Measurements from ENCODE around the gene FRS2. TPM values are rescaled to one million over a fixed set of nuclear protein-coding genes. Genes with fewer than 3 reads are reported as not detected.
A peak's percentile ranks its signal among the peaks of the same experiment; 100 is the strongest.

Gene FRS2
- total and polyA plus RNA-seq, 4 experiments from 2014 or later: 8.6 to 22.2 (median 15.3) TPM

GRCh38 chr12:69529021-69529420, 58.8 kb downstream of the FRS2 start:
- Mint-ChIP-seq H3K4me1 (peaks cover 19 to 49% (median 35%) of the 10 kb centered on the region in 4 donors), H3K27ac (peak overlapping the region in 3 of 7 donors; percentile 7 to 40 (median 13)), H3K9me3 (peaks cover 0 to under 1% (median 0%) of the 10 kb centered on the region in 8 donors), H3K27me3 (no peaks in the 10 kb centered on the region), H3K4me3 (no peak overlapping the region), H3K36me3 (peaks cover 13 to 19% of the 10 kb centered on the region in 2 donors)
- DNase-seq: no peak
- intact Hi-C loops (cut with micrococcal nuclease): no loop called here
- Histone ChIP-seq H3K4me1 (ENCODE audit: insufficient read depth, low read length) (peaks cover 8% of the 10 kb centered on the region), H3K27me3 (ENCODE audit: insufficient read depth, low read length) (no peaks in the 10 kb centered on the region), H3K27ac (ENCODE audit: low read depth, low read length) (no peak overlapping the region), H3K4me3 (ENCODE audit: low read length in 2 of 2) (no peak overlapping the region), H3K36me3 (ENCODE audit: insufficient read depth, low read length) (no peaks in the 10 kb centered on the region), H3K9me3 (ENCODE audit: control insufficient read depth in 1 of 2, low read length in 2 of 2) (no peaks in the 10 kb centered on the region)
- CTCF ChIA-PET (ENCODE audit: partially characterized antibody): no interaction called here
- POLR2A ChIA-PET (ENCODE audit: partially characterized antibody): no interaction called here

- H3K27me3 ChIP-seq (ENCODE audit: insufficient read depth, low read length): no peaks in the 10 kb centered on the region
- peaks cover 20 to 26% (median 24%) of the 10 kb centered on the region in 4 donors for H3K4me1 Mint-ChIP-seq
- H3K36me3 Mint-ChIP-seq: peaks cover 20 to 26% of the 10 kb centered on the region in 2 donors
- H3K36me3 ChIP-seq (ENCODE audit: insufficient read depth, low read length): no peaks in the 10 kb centered on the region
- ChIA-PET CTCF (ENCODE audit: partially characterized antibody) (no interaction called here), POLR2A (ENCODE audit: partially characterized antibody) (no interaction called here)
- H3K27ac ChIP-seq (ENCODE audit: low read depth, low read length): no peak overlapping the region
- no peaks in the 10 kb centered on the region for H3K9me3 Mint-ChIP-seq
- H3K27me3 Mint-ChIP-seq: no peaks in the 10 kb centered on the region
- H3K27ac Mint-ChIP-seq: peak overlapping the region in 1 of 7 donors; percentile 72
- H3K4me3 Mint-ChIP-seq: no peak overlapping the region
- DNase-seq: no peak
- intact Hi-C loops (cut with micrococcal nuclease): no loop called here
- no peaks in the 10 kb centered on the region for H3K9me3 ChIP-seq (ENCODE audit: control insufficient read depth in 1 of 2, low read length in 2 of 2)
- H3K4me3 ChIP-seq (ENCODE audit: low read length in 2 of 2): no peak overlapping the region
- peaks cover 10% of the 10 kb centered on the region for H3K4me1 ChIP-seq (ENCODE audit: insufficient read depth, low read length)
Observed at GRCh38 chr12:69533844-69534243, 63.7 kb downstream of the FRS2 start.

- Histone ChIP-seq H3K4me3 (ENCODE audit: low read length in 2 of 2) (no peak overlapping the region), H3K27me3 (ENCODE audit: insufficient read depth, low read length) (no peaks in the 10 kb centered on the region), H3K9me3 (ENCODE audit: control insufficient read depth in 1 of 2, low read length in 2 of 2) (no peaks in the 10 kb centered on the region), H3K4me1 (ENCODE audit: insufficient read depth, low read length) (peaks cover 10% of the 10 kb centered on the region), H3K36me3 (ENCODE audit: insufficient read depth, low read length) (no peaks in the 10 kb centered on the region), H3K27ac (ENCODE audit: low read depth, low read length) (no peak overlapping the region)
- Mint-ChIP-seq H3K27me3 (no peaks in the 10 kb centered on the region), H3K36me3 (peaks cover 20 to 26% of the 10 kb centered on the region in 2 donors), H3K4me1 (peaks cover 18 to 22% (median 21%) of the 10 kb centered on the region in 4 donors), H3K9me3 (no peaks in the 10 kb centered on the region), H3K4me3 (peak overlapping the region in 1 of 8 donors; percentile 1), H3K27ac (peak overlapping the region in 4 of 7 donors; percentile 9 to 62 (median 40))
- intact Hi-C loops (cut with micrococcal nuclease): no loop called here
- ChIA-PET POLR2A (ENCODE audit: partially characterized antibody) (no interaction called here), CTCF (ENCODE audit: partially characterized antibody) (no interaction called here)
- DNase-seq: no peak
Observed at GRCh38 chr12:69534389-69534822, 64.2 kb downstream of the FRS2 start.

GRCh38 chr12:69540987-69541386, 70.8 kb downstream of the FRS2 start:
- Histone ChIP-seq H3K4me3 (ENCODE audit: low read length in 2 of 2) (no peak overlapping the region), H3K36me3 (ENCODE audit: insufficient read depth, low read length) (no peaks in the 10 kb centered on the region), H3K27me3 (ENCODE audit: insufficient read depth, low read length) (no peaks in the 10 kb centered on the region), H3K9me3 (ENCODE audit: control insufficient read depth in 1 of 2, low read length in 2 of 2) (no peaks in the 10 kb centered on the region), H3K27ac (ENCODE audit: low read depth, low read length) (no peak overlapping the region), H3K4me1 (ENCODE audit: insufficient read depth, low read length) (no peaks in the 10 kb centered on the region)
- peak overlapping the region in 1 of 7 donors; percentile 75 for H3K27ac Mint-ChIP-seq
- no peak for DNase-seq
- peaks cover 0 to 6% (median 6%) of the 10 kb centered on the region in 4 donors for H3K4me1 Mint-ChIP-seq
- ChIA-PET CTCF (ENCODE audit: partially characterized antibody) (no interaction called here), POLR2A (ENCODE audit: partially characterized antibody) (no interaction called here)
- H3K4me3 Mint-ChIP-seq: no peak overlapping the region
- peaks cover 2 to 11% (median 6%) of the 10 kb centered on the region in 8 donors for H3K9me3 Mint-ChIP-seq
- intact Hi-C loops (cut with micrococcal nuclease): no loop called here
- no peaks in the 10 kb centered on the region for H3K27me3 Mint-ChIP-seq
- peaks cover 22 to 34% of the 10 kb centered on the region in 2 donors for H3K36me3 Mint-ChIP-seq

GRCh38 chr12:69544087-69544486, 73.9 kb downstream of the FRS2 start:
- CTCF ChIA-PET (ENCODE audit: partially characterized antibody): no interaction called here
- H3K4me1 Mint-ChIP-seq: peaks cover 0 to 9% (median 6%) of the 10 kb centered on the region in 4 donors
- no peak overlapping the region for H3K27ac Mint-ChIP-seq
- H3K27ac ChIP-seq (ENCODE audit: low read depth, low read length): no peak overlapping the region
- no peaks in the 10 kb centered on the region for H3K27me3 ChIP-seq (ENCODE audit: insufficient read depth, low read length)
- H3K9me3 ChIP-seq (ENCODE audit: control insufficient read depth in 1 of 2, low read length in 2 of 2): no peaks in the 10 kb centered on the region
- H3K4me1 ChIP-seq (ENCODE audit: insufficient read depth, low read length): no peaks in the 10 kb centered on the region
- peaks cover 2 to 11% (median 6%) of the 10 kb centered on the region in 8 donors for H3K9me3 Mint-ChIP-seq
- POLR2A ChIA-PET (ENCODE audit: partially characterized antibody): no interaction called here
- no peak overlapping the region for H3K4me3 ChIP-seq (ENCODE audit: low read length in 2 of 2)
- H3K27me3 Mint-ChIP-seq: no peaks in the 10 kb centered on the region
- DNase-seq: no peak
- H3K36me3 ChIP-seq (ENCODE audit: insufficient read depth, low read length): no peaks in the 10 kb centered on the region
- H3K36me3 Mint-ChIP-seq: peaks cover 16 to 23% of the 10 kb centered on the region in 2 donors
- intact Hi-C loops (cut with micrococcal nuclease): no loop called here
- H3K4me3 Mint-ChIP-seq: no peak overlapping the region

- Mint-ChIP-seq H3K36me3 (peaks cover 16 to 23% of the 10 kb centered on the region in 2 donors), H3K9me3 (peaks cover 2 to 11% (median 6%) of the 10 kb centered on the region in 8 donors), H3K4me3 (no peak overlapping the region), H3K4me1 (peaks cover 0 to 11% (median 6%) of the 10 kb centered on the region in 4 donors), H3K27ac (no peak overlapping the region), H3K27me3 (no peaks in the 10 kb centered on the region)
- no peak for DNase-seq
- intact Hi-C loops (cut with micrococcal nuclease): no loop called here
- Histone ChIP-seq H3K27ac (ENCODE audit: low read depth, low read length) (no peak overlapping the region), H3K4me3 (ENCODE audit: low read length in 2 of 2) (no peak overlapping the region), H3K36me3 (ENCODE audit: insufficient read depth, low read length) (no peaks in the 10 kb centered on the region), H3K4me1 (ENCODE audit: insufficient read depth, low read length) (no peaks in the 10 kb centered on the region), H3K9me3 (ENCODE audit: control insufficient read depth in 1 of 2, low read length in 2 of 2) (no peaks in the 10 kb centered on the region), H3K27me3 (ENCODE audit: insufficient read depth, low read length) (no peaks in the 10 kb centered on the region)
- ChIA-PET CTCF (ENCODE audit: partially characterized antibody) (no interaction called here), POLR2A (ENCODE audit: partially characterized antibody) (no interaction called here)
Observed at GRCh38 chr12:69545081-69545480, 74.9 kb downstream of the FRS2 start.

- Mint-ChIP-seq H3K27ac (peak overlapping the region in 4 of 7 donors; percentile 5 to 72 (median 60)), H3K4me3 (no peak overlapping the region), H3K36me3 (peaks cover 6 to 20% of the 10 kb centered on the region in 2 donors), H3K4me1 (peaks cover 0 to 9% (median 6%) of the 10 kb centered on the region in 4 donors), H3K27me3 (no peaks in the 10 kb centered on the region), H3K9me3 (peaks cover 2 to 11% (median 6%) of the 10 kb centered on the region in 8 donors)
- H3K9me3 ChIP-seq (ENCODE audit: control insufficient read depth in 1 of 2, low read length in 2 of 2): no peaks in the 10 kb centered on the region
- ChIA-PET POLR2A (ENCODE audit: partially characterized antibody) (interaction anchor here (0.7 kb wide), 1 partner anchor 9 kb away, joined by 3 read pairs; no protein-coding TSS in a partner anchor), CTCF (ENCODE audit: partially characterized antibody) (no interaction called here)
- no peak overlapping the region for H3K27ac ChIP-seq (ENCODE audit: low read depth, low read length)
- H3K36me3 ChIP-seq (ENCODE audit: insufficient read depth, low read length): no peaks in the 10 kb centered on the region
- no peaks in the 10 kb centered on the region for H3K4me1 ChIP-seq (ENCODE audit: insufficient read depth, low read length)
- no peak for DNase-seq
- no peaks in the 10 kb centered on the region for H3K27me3 ChIP-seq (ENCODE audit: insufficient read depth, low read length)
- no peak overlapping the region for H3K4me3 ChIP-seq (ENCODE audit: low read length in 2 of 2)
- intact Hi-C loops (cut with micrococcal nuclease): no loop called here
Observed at GRCh38 chr12:69546693-69547438, 76.7 kb downstream of the FRS2 start.
